Sigmoid colon (tissue), 4 donors: ENCODE data around the gene ADGRF3.

Experiments
- EP300 ChIP-seq, 4 donors: sonication (generic); formaldehyde crosslinking; IDR thresholded peaks; one replicate each; pipeline ENCODE4 v1.6.1; 2017; ENCODE audit warnings: antibody characterized with exemption in 4 of 4
- POLR2A ChIP-seq, 2 donors: fragments of 450-650 bp; IDR thresholded peaks; one replicate each; pipeline ENCODE4 v1.6.1; 2016; ENCODE audit warnings: antibody characterized with exemption in 2 of 2, mild to moderate bottlenecking in 2 of 2, moderate library complexity in 2 of 2
- POLR2AphosphoS5 ChIP-seq, 4 donors: sonication (generic); formaldehyde crosslinking; IDR thresholded peaks; one replicate each; pipeline ENCODE4 v1.6.1; 2017; ENCODE audit warnings: antibody characterized with exemption in 4 of 4

DNA sequence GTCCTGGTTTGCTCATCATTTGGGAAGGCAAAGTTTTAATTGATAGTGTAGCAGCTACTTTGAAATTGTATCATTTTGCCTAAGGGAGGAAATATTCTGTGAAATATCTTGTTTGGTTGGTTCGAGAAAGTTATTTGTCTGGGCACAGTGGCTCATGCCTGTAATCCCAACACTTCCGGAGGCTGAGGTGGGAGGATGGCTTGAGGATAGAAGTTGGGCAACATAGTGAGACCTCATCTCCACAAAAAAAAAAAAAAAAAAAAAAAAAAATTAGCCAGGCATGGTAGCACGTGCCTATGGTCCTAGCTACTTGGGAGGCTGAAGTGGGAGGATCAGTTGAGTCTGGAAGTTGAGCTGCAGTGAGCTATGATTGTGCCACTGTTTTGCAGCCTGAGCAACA is 3.1 kb upstream of the ADGRF3 start:
- TF ChIP-seq POLR2AphosphoS5 (IDR thresholded peaks at IDR 0.05) (no peak), EP300 (IDR thresholded peaks at IDR 0.05) (no peak), POLR2A (IDR thresholded peaks at IDR 0.05) (no peak)
